A673 (cell line): ENCODE measurements around the gene C19orf12.

Source experiments
- EZH2 ChIP-seq: fragments of 200-600 bp; sonication (generic); IDR thresholded peaks from 2 replicates; pipeline ENCODE4 v1.6.1; 2017; ENCODE audit warnings: borderline replicate concordance, low read depth, mild to moderate bottlenecking, mixed read lengths, antibody characterized with exemption, low read length; ENCODE audit not compliant: poor library complexity, severe bottlenecking
- TF ChIP-seq, protein P1 (sequence below): fragments of 300-800, 200-600 bp; sonication (generic); conservative IDR thresholded peaks from 2 replicates; pipeline ENCODE4 v1.5.1; 2017; ENCODE audit warnings: low read depth, mild to moderate bottlenecking, antibody characterized with exemption, low read length, moderate library complexity, mixed read lengths

DNA sequence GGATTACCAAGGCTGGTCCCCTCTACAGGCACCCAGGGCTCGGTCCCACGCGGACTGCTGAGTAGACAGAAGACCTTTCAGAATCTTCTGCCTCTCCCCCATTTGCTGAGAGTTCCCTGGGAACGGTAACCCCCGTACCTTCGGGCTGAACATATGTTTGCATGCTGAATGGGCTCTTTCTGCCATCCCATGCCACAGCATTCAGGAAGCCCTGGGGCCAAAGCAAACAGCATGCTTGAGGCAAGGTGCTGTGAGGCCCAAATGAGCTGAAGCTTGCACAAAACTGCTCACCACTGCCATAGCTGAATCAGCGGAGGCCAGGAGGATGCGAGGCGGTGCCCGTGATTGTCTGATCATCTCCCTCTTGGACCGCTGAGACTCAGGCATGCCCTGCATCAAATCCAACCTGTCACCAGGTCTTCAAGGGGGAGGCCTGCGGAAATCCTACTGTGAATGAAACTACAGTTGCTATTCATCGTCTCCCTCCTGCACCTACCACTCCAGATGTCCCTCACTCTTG is 16.3 kb upstream of the C19orf12 start:
- TF ChIP-seq, protein P1, sequence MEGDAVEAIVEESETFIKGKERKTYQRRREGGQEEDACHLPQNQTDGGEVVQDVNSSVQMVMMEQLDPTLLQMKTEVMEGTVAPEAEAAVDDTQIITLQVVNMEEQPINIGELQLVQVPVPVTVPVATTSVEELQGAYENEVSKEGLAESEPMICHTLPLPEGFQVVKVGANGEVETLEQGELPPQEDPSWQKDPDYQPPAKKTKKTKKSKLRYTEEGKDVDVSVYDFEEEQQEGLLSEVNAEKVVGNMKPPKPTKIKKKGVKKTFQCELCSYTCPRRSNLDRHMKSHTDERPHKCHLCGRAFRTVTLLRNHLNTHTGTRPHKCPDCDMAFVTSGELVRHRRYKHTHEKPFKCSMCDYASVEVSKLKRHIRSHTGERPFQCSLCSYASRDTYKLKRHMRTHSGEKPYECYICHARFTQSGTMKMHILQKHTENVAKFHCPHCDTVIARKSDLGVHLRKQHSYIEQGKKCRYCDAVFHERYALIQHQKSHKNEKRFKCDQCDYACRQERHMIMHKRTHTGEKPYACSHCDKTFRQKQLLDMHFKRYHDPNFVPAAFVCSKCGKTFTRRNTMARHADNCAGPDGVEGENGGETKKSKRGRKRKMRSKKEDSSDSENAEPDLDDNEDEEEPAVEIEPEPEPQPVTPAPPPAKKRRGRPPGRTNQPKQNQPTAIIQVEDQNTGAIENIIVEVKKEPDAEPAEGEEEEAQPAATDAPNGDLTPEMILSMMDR, result no peak
- TF ChIP-seq EZH2, result no peak
